T-helper 2 cell (primary cell): ENCODE data around the gene GDPD3.

Experiments used
- DNase-seq, 5 experiments: peaks; one replicate each; pipeline versions ENCODE4 v3.0.0 to v3.0.0-alpha.2; 2012 to 2022

Gene GDPD3

GRCh38 chr16:30077656-30078055, 35.7 kb downstream of the GDPD3 start:
- no peak for DNase-seq

GRCh38 chr16:30076276-30076791, 37.0 kb downstream of the GDPD3 start:
- DNase-seq: no peak

- peak; percentile 81 to 95 (median 89) for DNase-seq
Measured at GRCh38 chr16:30075503-30076275, 37.6 kb downstream of the GDPD3 start, which contains the start of gene PPP4C. Gene PPP4C, plus strand, starts transcription at chr16:30075994. Its CDS starts 384 bp downstream, at chr16:30076378.

GRCh38 chr16:30070490-30070889, 42.8 kb downstream of the GDPD3 start:
- no peak for DNase-seq

- DNase-seq: no peak
Measured at GRCh38 chr16:30069611-30070462, 43.5 kb downstream of the GDPD3 start.

- DNase-seq: peak in 4 of 5 experiments; percentile 39 to 68 (median 48)
Measured at GRCh38 chr16:30068750-30069610, 44.4 kb downstream of the GDPD3 start.

GRCh38 chr16:30068333-30068732, 45.0 kb downstream of the GDPD3 start:
- no peak for DNase-seq

- DNase-seq: no peak
Measured at GRCh38 chr16:30067584-30067916, 45.8 kb downstream of the GDPD3 start.

GRCh38 chr16:30066761-30067583, 46.4 kb downstream of the GDPD3 start:
- DNase-seq: no peak

- peak in 2 of 5 experiments; percentile 17 to 49 for DNase-seq
Measured at GRCh38 chr16:30065943-30066760, 47.2 kb downstream of the GDPD3 start.

GRCh38 chr16:30065102-30065942, 48.0 kb downstream of the GDPD3 start, which contains the start of gene ALDOA:
Gene ALDOA, plus strand, starts transcription at chr16:30065760. Its CDS starts 1,138 bp downstream, at chr16:30066898.
- DNase-seq: peak; percentile 83 to 99 (median 93)

- no peak for DNase-seq
Measured at GRCh38 chr16:30064729-30065101, 48.6 kb downstream of the GDPD3 start.

GRCh38 chr16:30063893-30064728, 49.2 kb downstream of the GDPD3 start:
- peak in 4 of 5 experiments; percentile 50 to 84 (median 53) for DNase-seq

GRCh38 chr16:30063278-30063892, 50.0 kb downstream of the GDPD3 start:
- DNase-seq: no peak

- no peak for DNase-seq
Measured at GRCh38 chr16:30060836-30061554, 52.3 kb downstream of the GDPD3 start.

GRCh38 chr16:30060346-30060745, 53.0 kb downstream of the GDPD3 start:
- no peak for DNase-seq

GRCh38 chr16:30054959-30055553, 58.3 kb downstream of the GDPD3 start:
- peak in 2 of 5 experiments; percentile 32 to 62 for DNase-seq
